ENCODE results near the gene IER2. TPM values are rescaled to one million over a fixed set of nuclear protein-coding genes. Genes with fewer than 3 reads are reported as not detected.

The IER2 gene
- total RNA-seq, 4 donors from 2014 or later, result 72.2 to 229 (median 85.6) TPM

DNA sequence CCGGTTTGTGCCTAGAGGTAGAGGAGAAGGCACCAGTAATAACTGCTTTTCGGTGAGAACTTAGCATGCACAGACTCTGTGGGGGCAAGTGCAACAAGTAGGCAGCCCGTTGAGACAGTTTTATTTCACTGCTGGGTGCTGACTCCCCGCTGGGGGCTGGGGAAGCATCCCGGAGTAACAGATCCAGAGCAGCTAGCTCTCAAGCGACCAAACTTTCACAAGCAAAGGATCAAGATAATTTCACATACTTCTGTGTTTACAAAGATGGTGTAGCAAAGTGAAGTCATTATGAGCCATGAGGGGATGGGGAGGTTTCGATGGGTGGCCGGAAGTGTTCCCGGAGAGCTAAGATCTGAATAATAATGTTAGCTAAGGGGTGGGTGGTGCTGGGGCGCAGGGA, 29.4 kb upstream of the IER2 start:
- no peak for DNase-seq
- TF ChIP-seq CTCF (IDR thresholded peaks at IDR 0.05), result no peak
- no peak for TF ChIP-seq POLR2A (IDR thresholded peaks at IDR 0.05)
- Histone ChIP-seq H3K4me1 (peaks cover 0 to 31% (median 14%) of the 10 kb centered on the region in 4 donors), H3K36me3 (no peaks in the 10 kb centered on the region), H3K4me3 (no peak overlapping the region), H3K27ac (no peak overlapping the region), H3K27me3 (no peaks in the 10 kb centered on the region), H3K9me3 (no peaks in the 10 kb centered on the region)

GRCh38 chr19:13121551-13122274, 28.5 kb upstream of the IER2 start:
- peaks cover 0 to 28% (median 9%) of the 10 kb centered on the region in 4 donors for H3K4me1 ChIP-seq
- peak overlapping the region in 1 of 4 donors; percentile 10 for H3K27ac ChIP-seq
- no peaks in the 10 kb centered on the region for H3K9me3 ChIP-seq
- H3K36me3 ChIP-seq, result peaks cover 0 to 6% (median 0%) of the 10 kb centered on the region in 3 donors
- no peaks in the 10 kb centered on the region for H3K27me3 ChIP-seq
- TF ChIP-seq CTCF (IDR thresholded peaks at IDR 0.05), result no peak
- no peak for TF ChIP-seq POLR2A (IDR thresholded peaks at IDR 0.05)
- H3K4me3 ChIP-seq, result no peak overlapping the region
- DNase-seq, result no peak

GRCh38 chr19:13122275-13122878, 27.8 kb upstream of the IER2 start:
- H3K4me1 ChIP-seq, result peaks cover 0 to 28% (median 9%) of the 10 kb centered on the region in 4 donors
- H3K27me3 ChIP-seq, result no peaks in the 10 kb centered on the region
- H3K9me3 ChIP-seq, result no peaks in the 10 kb centered on the region
- TF ChIP-seq POLR2A (IDR thresholded peaks at IDR 0.05) (no peak), CTCF (IDR thresholded peaks at IDR 0.05) (no peak)
- peaks cover 0 to 7% (median 0%) of the 10 kb centered on the region in 3 donors for H3K36me3 ChIP-seq
- DNase-seq, result no peak
- H3K27ac ChIP-seq, result no peak overlapping the region
- H3K4me3 ChIP-seq, result no peak overlapping the region

- H3K9me3 ChIP-seq, result no peaks in the 10 kb centered on the region
- peaks cover 0 to 28% (median 9%) of the 10 kb centered on the region in 4 donors for H3K4me1 ChIP-seq
- TF ChIP-seq POLR2A (IDR thresholded peaks at IDR 0.05), result no peak
- no peak for TF ChIP-seq CTCF (IDR thresholded peaks at IDR 0.05)
- peaks cover 0 to 7% (median 0%) of the 10 kb centered on the region in 3 donors for H3K36me3 ChIP-seq
- H3K27me3 ChIP-seq, result no peaks in the 10 kb centered on the region
- H3K4me3 ChIP-seq, result no peak overlapping the region
- DNase-seq, result no peak
- H3K27ac ChIP-seq, result no peak overlapping the region
Measured at GRCh38 chr19:13122980-13123957, 26.9 kb upstream of the IER2 start.

- Histone ChIP-seq H3K27ac (no peak overlapping the region), H3K4me3 (no peak overlapping the region), H3K36me3 (peaks cover 0 to 7% (median 0%) of the 10 kb centered on the region in 3 donors), H3K27me3 (no peaks in the 10 kb centered on the region), H3K4me1 (peaks cover 0 to 6% (median 0%) of the 10 kb centered on the region in 4 donors), H3K9me3 (no peaks in the 10 kb centered on the region)
- DNase-seq, result no peak
- no peak for TF ChIP-seq POLR2A (IDR thresholded peaks at IDR 0.05)
- no peak for TF ChIP-seq CTCF (IDR thresholded peaks at IDR 0.05)
Measured at GRCh38 chr19:13127051-13127450, 23.2 kb upstream of the IER2 start.
